Pancreas (tissue), 10 donors: ENCODE data around the gene CYP26A1. TPM values are rescaled to one million over a fixed set of nuclear protein-coding genes. Genes with fewer than 3 reads are reported as not detected.

ENCODE experiments used
- ATAC-seq, 4 donors: fragments of 200-7000 bp; cut with Tn5 transposase; one replicate each; pipeline versions ENCODE4 v1.8.0 to v1.9.1; 2020; ENCODE audit warnings: mild to moderate bottlenecking in 4 of 4, moderate library complexity in 4 of 4
- DNase-seq, 6 donors: peaks; one replicate each; pipeline ENCODE4 v3.0.0-alpha.2; 2020
- FAIRE-seq: peaks from 2 replicates; lab custom pipeline; 2012; peaks lifted over from hg19 to GRCh38; lab: Jason Lieb, UNC
- H3K27ac ChIP-seq, 4 donors: fragments of 200-600 bp; sonication (generic); 1 replicate in 3 of 4; 2 replicates in 1 of 4; pipeline versions ENCODE4 v1.5.0 to v1.8.0; 2020
- H3K27me3 ChIP-seq, 4 donors: fragments of 200-600 bp; one replicate each; pipeline ENCODE4 v1.8.0; 2021
- H3K36me3 ChIP-seq, 3 donors: fragments of 200-600 bp; sonication (generic) in 1 of 3; one replicate each; pipeline versions ENCODE4 v1.5.0 to v1.8.0; 2020 to 2021
- H3K4me1 ChIP-seq, 3 donors: fragments of 200-600 bp; one replicate each; pipeline ENCODE4 v1.8.0; 2021
- H3K4me3 ChIP-seq, 4 donors: fragments of 200-600 bp; sonication (generic) in 2 of 4; one replicate each; pipeline versions ENCODE4 v1.5.0 to v1.8.0; 2020 to 2021
- H3K9me3 ChIP-seq, 4 donors: fragments of 200-600 bp; one replicate each; pipeline ENCODE4 v1.8.0; 2021
- CTCF ChIP-seq, 4 donors: fragments of 200-600 bp; sonication (generic) in 3 of 4; IDR thresholded peaks; one replicate each; pipeline versions ENCODE4 v1.5.0 to v1.8.0; 2021; ENCODE audit warnings: antibody characterized with exemption in 4 of 4
- WGBS, 2 donors: extraction: QIAGEN DNeasy Blood & Tissue Kit; methylation state at CpG; one replicate each; pipeline ENCODE4 v1.1.7; 2013; 5-methylcytosine and 5-hydroxymethylcytosine counted together
- intact Hi-C, 3 donors: fragments of 100-400 bp; cut with DNase I; formaldehyde crosslinking; loops; one replicate each; pipeline versions ENCODE4 v1.11.1 to v1.14.2; 2022
- polyA plus RNA-seq, 2 donors: library from polyadenylated mRNA; stranded (reverse); fragments of 200-250 nt; gene quantifications; one replicate each; pipeline ENCODE4 v1.2.3, GENCODE V29; 2013
- total RNA-seq, 6 donors: library from RNA; stranded (reverse); fragmentation: NEBNext Ultra II Directional in 4 of 6; extraction: Animal tissue kit (Norgen Biotek cat#: 25700) in 4 of 6; gene quantifications; one replicate each; pipeline versions ENCODE4 v1.2.1 to v1.2.4, GENCODE V29; 2021 to 2023
- donor health status: healthy with polysubstance abuse.
- donor health status: DM: no; HTN: no; CAD: no; lungs with moderate emphysema.
- donor health status: DM: no; HTN: no; CAD: no.
- donor health status: control.
- donor health status: control.
- donor health status: Bipolar disorder and iron deficiency.
- donor health status: DM: yes; HTN: yes; CAD: no.
- donor health status: DM: no; HTN: no; CAD: no.
- donor health status: DM: no; HTN: no; CAD: no.
- donor health status: DM: yes; HTN: yes; CAD: no.

Gene CYP26A1
- total and polyA plus RNA-seq, 8 donors: 0.11 to 0.35 TPM; not detected in 6

- Histone ChIP-seq H3K27ac (no peak overlapping the region), H3K27me3 (no peaks in the 10 kb centered on the region), H3K4me3 (no peak overlapping the region), H3K36me3 (no peaks in the 10 kb centered on the region), H3K4me1 (no peaks in the 10 kb centered on the region), H3K9me3 (no peaks in the 10 kb centered on the region)
- DNase-seq: no peak
- no peak for TF ChIP-seq CTCF (IDR thresholded peaks at IDR 0.05)
- intact Hi-C loops: no loop called here
- ATAC-seq: peak in 1 of 4 donors; percentile 26
- no peak for FAIRE-seq
Measured at GRCh38 chr10:93030409-93030808, 43.3 kb upstream of the CYP26A1 start.

- no peak for TF ChIP-seq CTCF (IDR thresholded peaks at IDR 0.05)
- no peak overlapping the region for H3K27ac ChIP-seq
- ATAC-seq (no peak), DNase-seq (no peak), FAIRE-seq (no peak)
- 92% methylated on average over 5 of the region's 5 CpGs for WGBS, 2 donors
- intact Hi-C loops: no loop called here
- no peaks in the 10 kb centered on the region for H3K36me3 ChIP-seq
- H3K9me3 ChIP-seq: no peaks in the 10 kb centered on the region
- H3K4me1 ChIP-seq: no peaks in the 10 kb centered on the region
- no peak overlapping the region for H3K4me3 ChIP-seq
- H3K27me3 ChIP-seq: no peaks in the 10 kb centered on the region
Measured at GRCh38 chr10:93032105-93032808, 41.4 kb upstream of the CYP26A1 start.

GRCh38 chr10:93032809-93033137, 40.9 kb upstream of the CYP26A1 start:
- no peak for DNase-seq
- H3K27me3 ChIP-seq: no peaks in the 10 kb centered on the region
- TF ChIP-seq CTCF (IDR thresholded peaks at IDR 0.05): no peak
- FAIRE-seq: no peak
- WGBS, 2 donors: 94 to 96% methylated on average over 1 of the region's 1 CpG
- H3K27ac ChIP-seq: no peak overlapping the region
- H3K4me3 ChIP-seq: no peak overlapping the region
- intact Hi-C loops: no loop called here
- H3K9me3 ChIP-seq: no peaks in the 10 kb centered on the region
- H3K36me3 ChIP-seq: no peaks in the 10 kb centered on the region
- ATAC-seq: no peak
- H3K4me1 ChIP-seq: no peaks in the 10 kb centered on the region

- intact Hi-C loops: no loop called here
- H3K4me3 ChIP-seq: no peak overlapping the region
- 62 to 69% methylated on average over 1 of the region's 1 CpG for WGBS, 2 donors
- DNase-seq (no peak), FAIRE-seq (no peak), ATAC-seq (no peak)
- no peaks in the 10 kb centered on the region for H3K36me3 ChIP-seq
- H3K27me3 ChIP-seq: no peaks in the 10 kb centered on the region
- TF ChIP-seq CTCF (IDR thresholded peaks at IDR 0.05): no peak
- H3K27ac ChIP-seq: no peak overlapping the region
- H3K4me1 ChIP-seq: no peaks in the 10 kb centered on the region
- no peaks in the 10 kb centered on the region for H3K9me3 ChIP-seq
Measured at GRCh38 chr10:93034426-93034825, 39.3 kb upstream of the CYP26A1 start.

GRCh38 chr10:93039110-93039509, 34.6 kb upstream of the CYP26A1 start:
- H3K36me3 ChIP-seq: no peaks in the 10 kb centered on the region
- no peak for TF ChIP-seq CTCF (IDR thresholded peaks at IDR 0.05)
- H3K9me3 ChIP-seq: no peaks in the 10 kb centered on the region
- ATAC-seq: no peak
- H3K27me3 ChIP-seq: no peaks in the 10 kb centered on the region
- DNase-seq: no peak
- H3K27ac ChIP-seq: no peak overlapping the region
- intact Hi-C loops: no loop called here
- no peak overlapping the region for H3K4me3 ChIP-seq
- WGBS, 2 donors: 92 to 93% methylated on average over 1 of the region's 1 CpG
- no peaks in the 10 kb centered on the region for H3K4me1 ChIP-seq
- FAIRE-seq: no peak
